GM19351 (cell line): ENCODE results near the gene RUSC1.
"Not testable (repeated sequence)": the region's sequence is repeated elsewhere in the genome, so short reads cannot be mapped to it uniquely, and the experiment has no call there.

Experiments
- ATAC-seq: cut with Tn5 transposase; IDR thresholded peaks from one replicate; pipeline ENCODE4 v1.9.1; 2021; ENCODE audit warnings: mild to moderate bottlenecking, moderate library complexity; ENCODE audit not compliant: unreplicated experiment

RUSC1 gene

DNA sequence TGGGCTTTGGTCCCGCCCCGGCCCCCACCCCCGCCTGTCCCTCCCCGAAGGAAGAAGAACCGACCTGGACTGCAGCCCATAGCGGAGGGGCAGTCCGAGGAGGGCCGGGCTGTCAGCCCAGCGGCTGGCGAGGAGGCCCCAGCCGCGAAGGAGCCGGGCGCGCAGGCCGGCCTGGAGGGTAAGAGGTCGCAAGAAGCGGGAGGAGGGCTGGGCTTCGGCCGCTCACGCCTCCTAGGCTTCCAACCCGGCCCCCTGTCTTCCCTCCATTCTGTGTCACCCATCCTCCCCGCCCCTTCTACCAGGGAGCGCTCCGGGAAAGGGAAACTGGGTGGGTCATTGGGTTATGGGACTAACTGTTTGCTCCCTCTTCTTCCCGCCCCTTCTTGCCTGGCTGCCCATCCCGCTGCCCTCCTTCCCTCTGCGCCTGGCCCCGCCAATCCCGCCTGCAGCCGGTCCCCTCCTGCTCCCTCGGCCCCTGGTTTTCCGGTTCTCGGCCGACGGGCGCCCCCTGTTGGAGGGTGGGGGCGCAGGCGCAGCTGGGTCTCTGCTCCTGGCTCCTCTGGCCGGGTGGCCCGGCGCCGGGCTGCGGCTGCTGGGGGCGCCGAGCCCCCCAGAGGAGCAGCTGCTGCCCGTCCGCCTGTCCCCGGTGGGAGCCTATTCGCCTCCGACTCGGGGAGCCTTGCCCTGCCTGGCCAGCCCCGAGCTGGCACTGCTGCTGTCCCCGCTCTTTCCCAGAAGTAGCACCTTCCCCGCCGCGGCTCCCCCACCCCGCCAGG lies 2.4 kb downstream of the RUSC1 start:
- peak; percentile 46 for ATAC-seq

DNA sequence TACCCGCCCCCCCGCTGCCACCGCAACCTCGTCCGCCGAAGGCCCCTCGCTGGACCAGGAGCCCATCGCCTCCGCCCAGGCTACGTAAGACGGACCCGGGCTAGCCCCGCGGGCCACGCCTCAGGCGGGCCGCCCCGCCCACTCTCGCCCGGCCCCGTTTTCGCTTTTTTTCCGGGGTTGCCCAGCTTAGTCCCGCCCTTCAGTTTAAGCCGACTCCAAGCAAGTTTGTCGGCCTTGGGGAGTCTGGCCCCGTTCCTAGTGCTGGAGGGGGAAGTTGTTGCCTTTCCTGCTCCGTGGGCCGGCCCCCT lies 3.0 kb downstream of the RUSC1 start:
- ATAC-seq = peak; percentile 48

DNA sequence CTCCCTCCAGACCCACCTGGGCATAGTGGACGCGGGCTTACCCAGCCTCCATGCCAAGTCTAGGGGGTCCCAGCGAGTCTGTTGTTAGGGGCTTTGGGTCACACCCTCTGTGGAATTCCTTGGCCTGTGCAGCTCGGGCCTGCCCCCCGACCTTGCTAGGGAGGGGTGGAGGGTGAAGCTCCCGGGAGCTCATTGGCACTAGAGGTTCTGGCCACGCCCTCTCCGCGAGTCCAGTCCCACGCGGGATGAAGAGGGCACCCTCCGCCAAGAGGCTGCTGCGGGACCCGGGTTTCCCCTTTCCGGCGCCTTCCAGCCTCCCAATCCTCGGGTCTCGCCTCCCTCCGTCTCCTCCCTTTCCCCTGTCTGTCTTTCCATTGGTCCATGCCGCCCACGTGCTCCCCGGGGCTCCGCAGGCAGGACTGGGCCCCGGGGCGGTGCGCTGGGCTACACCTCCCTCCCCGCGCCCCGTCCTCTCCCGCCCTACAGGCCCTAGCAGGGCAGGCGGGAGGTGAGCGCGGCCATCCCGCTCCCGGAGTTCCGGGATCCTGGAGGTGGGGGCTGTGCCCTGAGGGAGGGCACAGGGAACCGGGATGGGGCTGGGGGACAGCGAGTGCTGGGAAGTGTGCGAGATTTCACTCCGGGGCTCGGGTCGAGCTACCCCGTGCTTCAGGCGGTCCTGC lies 3.5 kb downstream of the RUSC1 start:
- ATAC-seq = peak; percentile 65

DNA sequence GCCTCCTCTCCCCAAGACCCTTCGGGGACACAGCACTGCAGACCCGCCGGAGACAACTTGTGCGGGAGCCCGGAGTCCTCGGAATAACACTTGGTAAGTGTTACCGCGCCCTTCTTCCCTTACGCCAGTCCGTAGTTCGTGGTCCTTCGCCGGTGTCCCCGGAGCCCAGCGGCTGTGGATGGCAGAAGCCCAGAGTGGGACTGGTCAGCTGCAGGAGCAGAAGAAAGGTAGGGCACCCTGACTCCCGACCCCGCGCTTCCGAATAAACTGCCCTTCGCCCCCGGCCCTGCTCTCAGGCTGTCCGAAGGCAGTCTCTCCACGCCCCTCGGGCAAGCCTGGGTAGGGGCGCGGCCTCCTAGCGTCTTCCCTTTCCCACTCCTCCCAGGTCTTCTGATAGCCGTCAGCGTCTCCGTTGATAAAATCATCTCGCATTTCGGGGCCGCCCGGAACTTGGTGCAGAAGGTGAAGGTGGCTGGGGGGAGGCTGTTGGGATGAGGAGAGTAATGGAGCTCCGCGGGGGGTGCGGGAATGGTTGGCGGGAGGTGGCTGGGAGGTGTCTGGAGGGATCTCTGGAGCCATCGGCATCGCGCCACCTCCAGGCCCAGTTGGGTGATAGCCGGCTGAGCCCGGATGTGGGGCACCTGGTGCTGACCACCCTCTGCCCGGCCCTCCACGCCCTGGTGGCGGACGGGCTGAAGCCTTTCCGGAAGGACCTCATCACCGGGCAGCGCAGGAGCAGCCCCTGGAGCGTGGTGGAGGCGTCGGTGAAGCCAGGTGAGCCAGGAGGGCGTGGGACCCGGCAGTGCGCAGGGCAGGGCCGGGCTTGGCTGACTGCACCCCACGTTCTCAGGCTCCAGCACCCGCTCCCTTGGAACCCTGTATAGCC lies 4.3 kb downstream of the RUSC1 start:
- no peak for ATAC-seq

DNA sequence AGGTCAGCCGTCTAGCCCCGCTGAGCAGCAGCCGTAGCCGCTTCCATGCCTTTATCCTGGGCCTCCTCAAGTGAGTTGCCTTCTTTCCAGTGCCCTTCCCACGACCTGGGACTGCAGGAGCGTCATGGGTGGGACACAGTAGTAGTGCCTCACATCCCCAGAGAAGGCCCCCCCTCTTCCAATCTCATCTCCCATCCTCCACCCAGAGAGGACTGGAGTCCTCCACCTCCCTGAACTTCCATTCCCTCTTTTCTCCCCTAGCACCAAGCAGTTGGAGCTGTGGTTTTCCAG lies 4.9 kb downstream of the RUSC1 start:
- ATAC-seq = no peak

DNA sequence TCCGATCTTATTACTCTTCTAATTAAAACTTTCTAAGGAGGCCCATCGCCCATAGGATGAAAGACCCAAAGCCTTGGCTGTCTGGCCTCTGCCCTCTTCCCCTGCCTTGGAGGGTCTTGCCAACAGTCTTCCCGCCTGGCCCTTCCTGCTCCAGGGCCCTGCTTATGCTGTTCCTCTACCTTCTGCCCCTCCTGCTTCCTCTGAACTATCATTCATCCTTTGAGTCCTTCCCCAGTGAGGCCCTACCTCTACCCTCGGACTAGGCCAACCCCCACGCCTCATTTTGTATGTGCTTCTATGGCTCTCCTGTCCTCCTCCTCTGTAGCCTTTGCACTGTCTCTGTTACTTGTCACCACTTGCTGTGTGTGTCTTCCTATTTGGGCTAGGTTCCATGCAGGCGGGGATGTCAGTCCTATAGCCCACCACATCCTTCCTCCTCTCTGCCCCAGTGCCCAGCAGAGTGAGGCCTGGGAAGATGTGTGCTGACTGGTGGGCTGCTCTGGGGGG lies 5.4 kb downstream of the RUSC1 start:
- ATAC-seq = no peak

DNA sequence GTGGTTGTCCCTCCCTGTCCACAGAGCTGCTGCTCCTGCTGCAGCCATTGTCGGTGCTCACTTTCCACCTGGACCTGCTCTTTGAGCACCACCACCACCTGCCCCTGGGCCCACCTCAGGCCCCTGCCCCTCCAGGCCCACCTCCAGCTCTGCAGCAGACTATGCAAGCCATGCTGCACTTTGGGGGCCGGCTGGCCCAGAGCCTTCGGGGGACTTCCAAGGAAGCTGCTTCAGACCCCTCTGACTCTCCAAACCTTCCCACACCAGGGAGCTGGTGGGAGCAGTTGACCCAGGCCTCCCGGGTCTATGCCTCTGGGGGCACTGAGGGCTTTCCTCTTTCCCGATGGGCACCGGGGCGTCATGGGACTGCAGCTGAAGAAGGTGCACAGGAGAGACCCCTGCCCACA lies 5.9 kb downstream of the RUSC1 start:
- ATAC-seq = no peak

DNA sequence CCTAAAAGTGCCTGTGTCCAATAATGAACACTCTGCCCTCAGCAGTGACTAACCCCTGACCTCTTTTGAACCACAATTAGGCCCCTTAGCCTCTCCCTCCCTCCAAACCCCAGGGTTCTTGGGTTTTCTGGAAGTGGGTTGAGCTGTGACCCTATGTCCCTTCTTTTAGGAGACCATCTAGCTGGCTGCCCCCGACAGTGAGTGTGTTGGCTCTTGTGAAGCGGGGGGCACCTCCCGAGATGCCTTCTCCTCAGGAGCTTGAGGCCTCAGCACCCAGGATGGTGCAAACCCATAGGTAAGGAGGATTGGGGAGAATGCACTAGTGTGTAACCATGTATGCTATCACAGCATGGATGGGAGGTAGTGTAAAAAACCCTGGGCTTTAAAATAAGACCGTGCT lies 7.3 kb downstream of the RUSC1 start:
- ATAC-seq = no peak

DNA sequence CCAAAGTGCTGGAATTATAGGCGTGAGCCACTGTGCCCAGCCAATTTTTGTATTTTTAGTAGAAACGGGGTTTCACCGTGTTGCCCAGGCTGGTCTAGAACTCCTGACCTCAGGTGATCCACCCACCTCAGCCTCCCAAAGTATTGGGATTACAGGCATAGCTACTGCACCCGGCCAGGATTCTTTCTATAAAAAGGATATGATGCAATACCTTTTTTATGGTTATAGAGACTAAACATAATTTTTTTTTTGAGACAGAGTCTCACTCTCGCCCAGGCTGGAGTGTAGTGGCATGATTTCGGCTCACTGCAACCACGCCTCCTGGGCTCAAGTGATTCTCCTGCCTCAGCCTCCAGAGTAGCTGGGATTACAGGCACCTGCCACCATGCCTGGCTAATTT lies 8.2 kb downstream of the RUSC1 start:
- ATAC-seq = not testable (repeated sequence)

DNA sequence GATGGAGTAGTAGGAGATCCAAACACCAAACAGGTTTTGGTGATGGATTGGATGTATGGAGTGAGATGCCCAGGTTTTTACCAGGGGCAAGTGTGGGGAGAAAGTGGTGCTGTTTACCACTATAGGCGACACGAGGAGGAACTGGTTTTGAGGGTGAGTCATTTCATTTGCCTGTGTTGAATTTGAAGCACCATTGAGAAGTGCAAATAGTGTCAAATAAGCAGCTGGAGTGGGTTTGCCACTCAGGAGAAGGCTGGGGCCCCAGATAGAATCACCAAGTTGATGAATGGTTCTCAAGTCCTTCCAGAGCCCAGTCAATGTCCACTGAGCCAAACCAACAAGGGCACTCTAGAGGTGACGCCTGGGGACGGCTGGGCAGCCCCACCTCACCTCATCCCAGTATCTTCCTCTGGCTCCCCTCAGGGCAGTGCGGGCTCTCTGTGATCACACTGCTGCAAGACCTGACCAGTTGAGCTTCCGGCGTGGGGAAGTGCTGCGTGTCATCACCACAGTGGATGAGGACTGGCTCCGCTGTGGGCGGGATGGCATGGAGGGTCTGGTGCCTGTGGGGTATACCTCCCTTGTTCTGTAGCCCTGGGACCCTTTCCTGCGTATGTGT lies 9.4 kb downstream of the RUSC1 start:
- ATAC-seq = no peak

DNA sequence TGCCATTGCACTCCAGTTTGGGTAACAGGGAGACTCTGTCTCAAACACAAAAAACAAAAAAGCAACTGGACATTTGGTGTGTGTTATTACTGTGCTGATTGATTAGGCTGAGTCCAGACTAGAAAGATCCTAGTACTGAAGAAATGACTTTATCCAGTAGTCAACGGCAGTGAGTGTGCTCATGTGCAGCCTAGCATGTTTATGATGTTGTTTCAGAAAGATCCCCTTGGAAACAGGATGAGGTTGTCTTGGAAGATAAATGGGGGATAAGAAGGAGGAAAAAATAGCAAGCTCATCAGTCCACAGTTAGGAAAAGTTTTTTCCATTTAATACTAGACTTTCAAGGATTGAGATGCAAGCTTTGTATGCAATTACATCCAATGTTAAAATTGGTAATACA lies 14.3 kb downstream of the RUSC1 start:
- no peak for ATAC-seq

DNA sequence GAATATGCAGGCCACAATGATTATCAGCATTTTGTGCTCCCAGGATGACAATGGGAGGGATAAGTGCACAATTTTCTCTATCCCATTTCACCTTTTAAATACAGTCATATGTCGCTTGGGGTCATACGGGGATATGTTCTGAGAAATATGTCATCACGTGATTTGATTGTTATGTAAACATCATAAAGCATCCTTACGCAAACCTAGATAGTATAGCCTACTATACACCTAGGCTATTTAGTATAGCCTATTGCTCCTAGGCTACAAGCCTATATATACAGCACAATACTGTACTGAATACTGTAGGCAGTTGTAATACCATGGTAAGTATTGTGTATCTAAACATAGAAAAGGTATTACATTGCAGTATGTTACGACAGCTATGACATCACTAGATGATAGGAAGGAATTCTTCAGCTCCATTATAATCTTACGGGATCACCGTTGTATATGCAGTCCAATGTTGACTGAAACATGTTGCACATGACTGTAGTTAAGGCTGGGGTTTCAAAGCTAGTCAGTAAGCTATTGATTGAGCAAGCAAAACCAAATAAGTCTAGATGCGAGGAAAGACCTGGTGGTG lies 18.9 kb downstream of the RUSC1 start:
- no peak for ATAC-seq

DNA sequence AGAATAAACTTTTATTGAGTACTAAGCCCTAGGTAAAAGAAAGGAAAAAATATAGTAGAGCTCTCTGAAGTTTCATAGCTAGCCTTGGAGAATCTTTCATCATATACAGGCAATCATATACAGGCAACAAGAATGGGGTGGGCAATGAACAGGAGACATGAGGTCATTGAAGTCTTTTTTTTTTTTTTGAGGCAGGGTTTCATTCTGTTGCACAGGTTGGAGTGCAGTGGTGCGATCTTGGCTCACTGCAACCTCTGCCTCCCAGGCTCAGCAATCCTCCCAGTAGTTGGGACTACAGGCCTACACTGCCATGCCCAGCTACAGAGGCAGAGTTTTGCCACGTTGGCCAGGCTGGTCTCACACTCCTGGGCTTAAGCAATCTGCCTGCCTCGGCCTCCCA lies 22.1 kb downstream of the RUSC1 start:
- no peak for ATAC-seq

DNA sequence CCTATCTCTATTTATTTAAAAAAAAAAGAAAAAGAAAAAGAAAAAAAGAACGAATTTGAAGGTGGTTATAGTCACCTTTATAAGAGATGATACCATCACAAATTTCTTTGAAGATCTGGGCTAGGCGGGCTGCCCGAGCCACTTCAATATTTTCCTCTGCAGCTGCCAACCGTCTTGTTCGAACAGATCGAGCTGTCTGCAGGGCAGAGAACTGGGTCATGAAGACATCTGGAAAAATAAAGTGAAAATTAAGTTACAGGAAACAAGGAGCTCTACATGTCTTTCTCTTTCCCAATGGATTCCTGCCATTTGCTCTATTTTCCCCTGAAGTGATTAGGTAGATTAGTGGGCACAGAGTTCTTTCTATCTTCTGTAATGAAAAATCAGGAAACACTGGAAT lies 31.9 kb downstream of the RUSC1 start:
- no peak for ATAC-seq

DNA sequence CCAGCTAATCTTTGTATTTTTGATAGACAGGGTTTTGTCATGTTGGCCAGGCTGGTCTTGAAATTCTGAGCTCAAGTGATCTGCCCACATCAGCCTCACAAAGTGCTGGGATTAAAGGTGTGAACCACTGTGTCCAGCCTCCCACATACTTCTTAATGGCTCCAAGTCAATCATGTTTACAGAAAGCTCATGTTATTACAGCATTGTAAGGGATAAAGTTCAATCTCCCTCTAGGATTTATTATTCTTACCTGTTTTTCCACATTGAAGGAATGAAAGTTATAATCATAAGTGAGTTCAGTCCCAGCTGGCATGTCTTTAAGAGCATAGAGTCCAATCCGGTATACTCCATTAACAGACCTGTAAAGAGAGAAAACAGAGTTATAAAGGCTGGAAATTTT lies 39.4 kb downstream of the RUSC1 start:
- ATAC-seq = no peak

DNA sequence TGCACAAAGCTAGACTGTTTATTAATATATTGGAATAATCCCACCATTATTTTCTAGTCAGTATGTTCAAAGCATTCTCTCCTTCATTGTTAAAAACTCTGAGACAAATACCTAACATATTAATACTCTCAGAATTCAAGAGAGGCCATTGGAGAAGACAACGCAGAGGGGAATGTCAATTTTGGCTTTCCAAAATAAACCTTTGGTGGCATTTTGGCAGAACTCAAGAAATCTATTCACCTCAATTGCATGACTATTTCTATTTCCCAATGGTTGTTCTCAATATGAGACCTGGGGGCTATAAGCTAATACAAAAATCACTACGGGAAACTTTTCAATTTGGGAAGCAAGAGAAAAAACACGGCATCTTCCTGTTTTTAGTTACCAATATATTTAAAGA lies 58.5 kb downstream of the RUSC1 start:
- ATAC-seq = no peak

DNA sequence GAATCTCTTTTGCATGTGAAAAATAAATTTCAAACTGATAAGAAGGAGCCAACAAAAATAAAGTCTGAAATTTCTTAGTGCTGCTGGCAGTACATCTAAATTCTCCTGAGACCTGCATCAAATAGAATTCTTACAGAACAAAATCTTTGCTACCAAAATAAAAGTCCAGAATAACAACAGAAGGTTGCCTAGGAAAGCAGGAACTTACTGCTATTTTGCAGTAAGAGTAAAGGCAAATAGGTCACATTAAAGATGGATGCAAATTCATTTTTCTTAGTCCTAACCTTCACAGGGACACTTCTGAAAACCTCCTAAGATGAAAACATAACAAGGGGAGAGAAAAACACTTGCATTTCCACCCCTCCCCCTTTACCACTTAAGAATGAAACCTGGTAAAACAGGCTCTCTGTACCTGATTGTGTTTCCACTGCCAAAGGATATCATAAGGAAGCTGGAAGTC lies 59.0 kb downstream of the RUSC1 start:
- ATAC-seq = no peak
